Measurements from ENCODE around the gene PLA2G4E.

DNA sequence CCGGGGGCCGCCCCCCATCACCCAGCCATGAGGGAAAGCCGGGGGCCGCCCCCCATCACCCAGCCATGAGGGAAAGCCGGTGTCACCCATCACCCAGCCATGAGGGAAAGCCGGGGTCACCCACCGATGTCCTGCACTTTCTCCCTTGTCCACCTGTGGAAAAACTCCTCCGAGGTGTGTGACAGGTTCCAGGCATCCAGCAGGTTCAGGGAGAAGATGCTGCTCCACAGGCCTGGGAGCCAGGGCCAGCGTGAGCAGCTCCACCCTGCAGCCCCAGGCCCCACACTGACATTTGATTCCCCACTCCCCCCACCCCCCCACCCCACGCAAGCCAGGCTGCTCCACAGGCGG, 32.9 kb downstream of the PLA2G4E start:
- TF ChIP-seq CTCF (IDR thresholded peaks at IDR 0.05) (no peak), POLR2AphosphoS5 (IDR thresholded peaks at IDR 0.05) (no peak), POLR2A (IDR thresholded peaks at IDR 0.05; ENCODE audit: low read depth) (no peak)

All from esophagus muscularis mucosa (tissue), 3 donors.